GM12892 (cell line): ENCODE measurements around the gene HJURP.

Experiments
- DNase-seq: peaks from one replicate; pipeline ENCODE4 v3.0.0; 2011; ENCODE audit not compliant: insufficient read length
- FAIRE-seq: peaks from 2 replicates; lab custom pipeline; 2011; peaks lifted over from hg19 to GRCh38; lab: Jason Lieb, UNC
- POLR2A ChIP-seq: IDR thresholded peaks from 2 replicates; pipeline ENCODE4 v1.6.1; 2011; ENCODE audit warnings: low read depth, low read length, control low read depth
- POLR2AphosphoS5 ChIP-seq: IDR thresholded peaks from 2 replicates; pipeline ENCODE4 v1.6.1; 2011; ENCODE audit warnings: low read depth, low read length, control low read depth
- TAF1 ChIP-seq: IDR thresholded peaks from 2 replicates; pipeline ENCODE4 v1.6.1; 2011; ENCODE audit warnings: low read depth, mild to moderate bottlenecking, control low read depth, low read length, borderline replicate concordance

The HJURP gene

GRCh38 chr2:233793465-233794127 is 60.7 kb downstream of the HJURP start:
- no peak for TF ChIP-seq POLR2A
- TF ChIP-seq TAF1 = no peak
- TF ChIP-seq POLR2AphosphoS5 = no peak
- FAIRE-seq = no peak
- no peak for DNase-seq

- FAIRE-seq (no peak), DNase-seq (no peak)
Measured at GRCh38 chr2:233792720-233793119, 61.6 kb downstream of the HJURP start.

GRCh38 chr2:233791883-233792329 is 62.4 kb downstream of the HJURP start:
- TF ChIP-seq POLR2A (no peak), TAF1 (no peak), POLR2AphosphoS5 (no peak)
- no peak for FAIRE-seq
- DNase-seq = no peak

More at GRCh38 chr2:233792720-233793119, 61.6 kb downstream of the HJURP start:
- TF ChIP-seq POLR2AphosphoS5 = no peak
- TF ChIP-seq TAF1 = no peak
- no peak for TF ChIP-seq POLR2A

GRCh38 chr2:233791151-233791882 is 63.0 kb downstream of the HJURP start:
- DNase-seq (no peak), FAIRE-seq (no peak)
- no peak for TF ChIP-seq POLR2A
- no peak for TF ChIP-seq POLR2AphosphoS5
- no peak for TF ChIP-seq TAF1

GRCh38 chr2:233789554-233789953 is 64.8 kb downstream of the HJURP start:
- DNase-seq (no peak), FAIRE-seq (no peak)
- TF ChIP-seq POLR2AphosphoS5 = no peak
- TF ChIP-seq POLR2A = no peak
- no peak for TF ChIP-seq TAF1
